GM11168 (cell line): ENCODE measurements around the gene TSPAN15.

Experiments used
- in situ Hi-C: fragments of 300-500 bp; cut with MboI; formaldehyde crosslinking; loops from one replicate; pipeline ENCODE4 v1.12.0; 2022; ENCODE audit warnings: low sequenced_read_pairs; ENCODE audit not compliant: unreplicated experiment

The TSPAN15 gene

GRCh38 chr10:69415951-69416350 lies 35.3 kb upstream of the TSPAN15 start:
- in situ Hi-C loops = loop anchor here (10.0 kb wide), 1 partner anchor 89 kb away; no protein-coding TSS in a partner anchor

GRCh38 chr10:69416695-69417094 lies 34.6 kb upstream of the TSPAN15 start, which contains the start of gene TACR2:
TACR2 (minus strand) TSS chr10:69416918; CDS start chr10:69416323, 595 bp downstream.
- in situ Hi-C loops = loop anchor here (10.0 kb wide), 1 partner anchor 88 kb away; no protein-coding TSS in a partner anchor

GRCh38 chr10:69417542-69417941 lies 33.7 kb upstream of the TSPAN15 start:
- in situ Hi-C loops = loop anchor here (10.0 kb wide), 1 partner anchor 87 kb away; no protein-coding TSS in a partner anchor

- in situ Hi-C loops = loop anchor here (10.0 kb wide), 1 partner anchor 87 kb away; no protein-coding TSS in a partner anchor
Measured at GRCh38 chr10:69418052-69418752, 33.1 kb upstream of the TSPAN15 start.

- in situ Hi-C loops = loop anchor here (10.0 kb wide), 1 partner anchor 86 kb away; no protein-coding TSS in a partner anchor
Measured at GRCh38 chr10:69419096-69419743, 32.0 kb upstream of the TSPAN15 start.

- in situ Hi-C loops = loop anchor here (10.0 kb wide), 1 partner anchor 85 kb away; no protein-coding TSS in a partner anchor
Measured at GRCh38 chr10:69419744-69420126, 31.5 kb upstream of the TSPAN15 start.

- in situ Hi-C loops = no loop called here
Measured at GRCh38 chr10:69421611-69422308, 29.5 kb upstream of the TSPAN15 start.

GRCh38 chr10:69422676-69423075 lies 28.6 kb upstream of the TSPAN15 start:
- in situ Hi-C loops = no loop called here

GRCh38 chr10:69425041-69425440 lies 26.2 kb upstream of the TSPAN15 start:
- in situ Hi-C loops = no loop called here

- in situ Hi-C loops = no loop called here
Measured at GRCh38 chr10:69425511-69426298, 25.6 kb upstream of the TSPAN15 start.

- in situ Hi-C loops = no loop called here
Measured at GRCh38 chr10:69426376-69426727, 24.9 kb upstream of the TSPAN15 start.

- in situ Hi-C loops = no loop called here
Measured at GRCh38 chr10:69428165-69428564, 23.1 kb upstream of the TSPAN15 start.

- in situ Hi-C loops = no loop called here
Measured at GRCh38 chr10:69434169-69434568, 17.1 kb upstream of the TSPAN15 start.

- in situ Hi-C loops = no loop called here
Measured at GRCh38 chr10:69434926-69435325, 16.3 kb upstream of the TSPAN15 start.

- in situ Hi-C loops = no loop called here
Measured at GRCh38 chr10:69435966-69436520, 15.2 kb upstream of the TSPAN15 start.

- in situ Hi-C loops = no loop called here
Measured at GRCh38 chr10:69437321-69438259, 13.7 kb upstream of the TSPAN15 start.

- in situ Hi-C loops = no loop called here
Measured at GRCh38 chr10:69438536-69439349, 12.5 kb upstream of the TSPAN15 start.

- in situ Hi-C loops = no loop called here
Measured at GRCh38 chr10:69439350-69439739, 11.9 kb upstream of the TSPAN15 start.
